ENCODE data around the gene HEY2.

The HEY2 gene

GRCh38 chr6:125754566-125754965, 5.1 kb downstream of the HEY2 start:
- no peak overlapping the region for H3K4me3 ChIP-seq (ENCODE audit: low read length)
- no peak for TF ChIP-seq CTCF (conservative IDR thresholded peaks at IDR 0.05; ENCODE audit: low read depth, low read length)
- no peak for DNase-seq (ENCODE audit: low read depth)

- peak; percentile 23 for TF ChIP-seq CTCF (conservative IDR thresholded peaks at IDR 0.05; ENCODE audit: low read depth, low read length)
- H3K4me3 ChIP-seq (ENCODE audit: low read length) = no peak overlapping the region
- no peak for DNase-seq (ENCODE audit: low read depth)
Measured at GRCh38 chr6:125759184-125759902, 9.9 kb downstream of the HEY2 start.

GRCh38 chr6:125759959-125760457, 10.6 kb downstream of the HEY2 start:
- TF ChIP-seq CTCF (conservative IDR thresholded peaks at IDR 0.05; ENCODE audit: low read depth, low read length) = no peak
- no peak overlapping the region for H3K4me3 ChIP-seq (ENCODE audit: low read length)
- DNase-seq (ENCODE audit: low read depth) = no peak

- H3K4me3 ChIP-seq (ENCODE audit: low read length) = no peak overlapping the region
- no peak for DNase-seq (ENCODE audit: low read depth)
- no peak for TF ChIP-seq CTCF (conservative IDR thresholded peaks at IDR 0.05; ENCODE audit: low read depth, low read length)
Measured at GRCh38 chr6:125764121-125764671, 14.8 kb downstream of the HEY2 start.

GRCh38 chr6:125765944-125766343, 16.5 kb downstream of the HEY2 start:
- DNase-seq (ENCODE audit: low read depth) = no peak
- no peak overlapping the region for H3K4me3 ChIP-seq (ENCODE audit: low read length)
- no peak for TF ChIP-seq CTCF (conservative IDR thresholded peaks at IDR 0.05; ENCODE audit: low read depth, low read length)

GRCh38 chr6:125766641-125767040, 17.2 kb downstream of the HEY2 start:
- DNase-seq (ENCODE audit: low read depth) = no peak
- no peak for TF ChIP-seq CTCF (conservative IDR thresholded peaks at IDR 0.05; ENCODE audit: low read depth, low read length)
- no peak overlapping the region for H3K4me3 ChIP-seq (ENCODE audit: low read length)

Measured in retinal pigment epithelial cell (primary cell).